Measurements from ENCODE around the gene DYNC2I2.

Gene DYNC2I2

DNA sequence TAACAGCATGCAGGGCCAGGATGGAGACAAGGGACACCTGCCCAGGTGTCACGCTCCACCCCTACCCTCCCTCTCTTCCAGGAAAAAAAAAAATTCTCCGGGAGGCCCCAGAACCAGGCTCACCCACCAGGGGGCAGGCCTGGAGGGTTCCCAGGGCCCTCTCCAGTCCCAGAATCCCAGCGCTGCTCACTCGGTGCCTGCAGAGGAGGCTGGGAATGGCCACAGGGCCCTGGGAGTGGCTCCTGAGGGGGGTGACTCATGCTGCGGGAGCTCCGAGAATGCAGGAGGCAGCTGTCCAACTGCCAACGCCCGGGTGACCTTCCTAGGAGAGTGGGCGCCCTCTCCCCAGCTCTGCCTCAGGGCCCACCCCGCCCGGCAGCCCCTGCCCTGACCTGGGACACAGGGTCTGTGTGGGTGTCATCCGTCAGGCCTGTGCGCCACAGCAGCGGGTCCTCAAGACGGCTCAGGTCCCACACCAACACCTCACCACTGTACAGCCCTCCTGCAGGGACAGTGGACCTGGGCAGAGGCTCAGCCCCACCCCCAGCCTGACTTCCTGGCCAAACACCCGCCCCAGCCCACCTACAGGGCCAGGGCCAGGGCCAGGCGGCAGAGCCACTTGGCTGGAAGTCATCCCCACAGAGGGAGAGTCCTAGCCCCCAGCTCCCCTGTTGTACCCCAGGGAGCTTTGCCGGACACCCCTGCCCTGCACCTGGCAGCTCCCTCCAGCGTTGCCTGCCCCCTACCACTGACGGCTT is 21.2 kb downstream of the DYNC2I2 start:
- no peak for DNase-seq

DNA sequence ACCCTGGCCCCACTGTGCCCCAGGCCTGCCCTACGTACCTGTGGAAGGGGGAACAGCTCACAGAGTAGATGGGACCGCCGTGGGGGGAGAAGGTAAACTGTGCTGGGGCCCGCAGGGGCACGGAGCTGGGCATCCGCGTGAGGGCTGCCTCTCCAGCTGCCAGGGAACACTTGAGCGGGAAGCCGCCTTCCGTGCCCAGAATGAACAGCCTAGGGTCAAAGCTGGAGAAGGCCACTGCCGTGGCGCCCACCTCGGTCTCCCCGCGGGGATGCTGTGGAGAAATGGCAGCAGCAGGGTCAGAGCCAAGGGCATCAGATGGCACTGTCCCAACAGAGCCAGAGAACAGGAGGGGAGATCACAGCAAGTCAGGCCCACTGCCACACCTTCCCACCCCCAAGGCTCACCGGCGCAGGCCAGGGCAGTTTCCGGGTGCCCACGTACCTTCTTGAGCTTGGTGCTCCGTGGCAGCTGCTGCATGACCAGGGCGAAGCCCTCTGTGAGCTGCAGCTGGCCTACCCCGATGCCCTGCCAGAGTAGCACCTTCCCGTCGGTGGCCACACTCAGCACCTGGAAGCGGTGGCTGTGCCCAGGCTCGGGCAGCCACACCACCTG is 21.9 kb downstream of the DYNC2I2 start:
- DNase-seq, result no peak

DNA sequence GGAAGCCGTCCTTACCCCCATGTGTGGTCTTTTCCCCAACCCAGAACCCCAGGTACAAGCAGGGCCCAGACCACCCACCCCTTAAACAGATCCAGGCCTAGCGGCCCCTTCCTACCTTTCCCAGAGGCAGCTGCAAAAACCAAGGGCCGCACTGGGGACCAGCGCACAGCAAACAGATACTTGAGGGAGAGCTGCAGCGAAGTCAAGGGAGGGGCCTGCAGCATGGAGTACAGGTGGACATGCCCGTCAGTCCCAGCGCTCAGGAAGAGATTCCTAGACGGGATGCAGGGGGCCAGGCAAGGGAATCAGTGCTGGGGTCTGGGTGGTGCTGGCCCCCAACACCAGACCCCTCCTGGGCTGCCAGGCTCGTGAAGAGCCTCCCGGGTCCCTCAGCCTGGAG is 22.5 kb downstream of the DYNC2I2 start:
- no peak for DNase-seq

DNA sequence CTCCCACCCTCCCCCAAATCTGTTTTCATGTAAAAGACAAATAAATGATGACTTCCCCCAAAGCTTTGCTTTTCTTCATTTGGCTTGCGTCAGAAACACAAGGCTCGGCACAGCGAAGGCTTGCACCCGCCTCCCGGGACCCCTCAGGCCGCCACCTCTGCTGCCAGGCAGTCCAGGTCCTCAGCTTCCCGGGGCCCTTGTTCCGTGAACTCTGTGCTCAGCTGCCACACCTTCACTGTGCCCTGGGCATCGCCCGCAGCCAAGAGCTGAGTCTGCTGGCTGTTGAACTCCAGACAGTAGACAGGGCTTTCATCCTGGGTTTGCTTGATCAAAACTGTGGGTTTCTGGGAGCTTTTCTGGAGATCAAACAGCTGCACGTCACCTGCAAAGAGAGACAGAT is 23.0 kb downstream of the DYNC2I2 start:
- DNase-seq, result no peak

DNA sequence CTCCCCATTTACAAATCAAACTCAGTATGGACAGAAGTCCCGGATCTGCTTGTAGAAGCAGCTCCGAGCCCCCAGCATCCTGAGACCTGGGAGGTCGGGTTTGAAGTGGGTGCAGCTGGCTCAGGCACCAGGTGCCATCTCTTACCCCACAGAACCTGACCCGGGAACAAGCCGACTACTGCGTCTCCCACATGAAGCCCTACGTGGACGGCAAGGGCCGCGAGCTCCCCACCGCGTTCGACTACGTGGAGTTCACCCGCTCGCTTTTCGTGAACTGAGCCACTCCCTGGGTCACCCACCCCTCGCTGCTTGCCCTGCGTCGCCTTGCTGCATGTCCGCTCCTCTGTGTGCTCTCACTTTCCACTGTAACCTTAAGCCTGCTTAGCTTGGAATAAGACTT is 23.6 kb downstream of the DYNC2I2 start:
- no peak for DNase-seq

DNA sequence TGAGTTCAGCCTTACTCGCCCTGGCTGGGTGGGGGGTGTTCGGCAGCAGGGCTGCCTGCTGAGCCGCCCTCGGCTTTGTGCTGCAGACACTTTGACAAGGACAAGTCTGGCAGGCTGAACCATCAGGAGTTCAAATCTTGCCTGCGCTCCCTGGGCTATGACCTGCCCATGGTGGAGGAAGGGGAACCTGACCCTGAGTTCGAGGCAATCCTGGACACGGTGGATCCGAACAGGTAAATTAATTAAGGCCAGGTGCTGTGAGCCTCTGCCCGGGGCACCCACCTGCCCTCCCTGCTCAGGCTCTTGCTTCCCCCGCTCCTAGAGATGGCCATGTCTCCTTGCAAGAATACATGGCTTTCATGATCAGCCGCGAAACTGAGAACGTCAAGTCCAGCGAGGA is 24.2 kb downstream of the DYNC2I2 start:
- DNase-seq, result no peak

DNA sequence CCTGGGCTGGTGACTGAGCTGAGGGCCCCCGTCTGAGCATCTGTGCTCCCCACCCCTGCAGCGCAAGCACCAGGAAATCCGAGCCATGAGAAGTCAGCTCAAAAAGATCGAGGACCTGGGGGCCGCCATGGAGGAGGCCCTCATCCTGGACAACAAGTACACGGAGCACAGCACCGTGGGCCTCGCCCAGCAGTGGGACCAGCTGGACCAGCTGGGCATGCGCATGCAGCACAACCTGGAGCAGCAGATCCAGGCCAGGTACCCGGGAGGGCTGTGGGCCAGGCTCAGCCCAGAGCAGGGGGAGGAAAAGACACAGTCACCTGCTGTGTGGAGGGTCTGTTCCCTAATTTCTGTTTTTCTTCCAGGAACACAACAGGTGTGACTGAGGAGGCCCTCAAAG is 24.6 kb downstream of the DYNC2I2 start:
- DNase-seq, result no peak

DNA sequence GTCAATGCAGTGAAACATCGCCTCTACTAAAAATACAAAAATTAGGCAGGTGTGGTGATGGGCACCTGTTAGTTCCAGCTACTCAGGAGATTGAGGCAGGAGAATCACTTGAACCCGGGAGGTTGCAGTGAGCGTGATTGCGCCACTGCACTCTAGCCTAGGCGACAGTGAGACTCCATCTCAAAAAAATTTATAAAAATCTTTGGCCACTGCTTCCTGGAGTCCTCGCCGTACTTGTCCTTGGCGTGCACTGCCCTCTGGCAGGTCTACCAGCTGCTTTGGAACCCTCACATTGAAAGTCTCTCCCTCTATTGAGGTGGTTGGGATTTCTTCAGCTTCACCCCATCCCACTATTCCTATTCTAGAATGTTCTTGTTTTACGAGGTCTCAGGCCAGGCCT is 25.0 kb downstream of the DYNC2I2 start:
- DNase-seq, result no peak

DNA sequence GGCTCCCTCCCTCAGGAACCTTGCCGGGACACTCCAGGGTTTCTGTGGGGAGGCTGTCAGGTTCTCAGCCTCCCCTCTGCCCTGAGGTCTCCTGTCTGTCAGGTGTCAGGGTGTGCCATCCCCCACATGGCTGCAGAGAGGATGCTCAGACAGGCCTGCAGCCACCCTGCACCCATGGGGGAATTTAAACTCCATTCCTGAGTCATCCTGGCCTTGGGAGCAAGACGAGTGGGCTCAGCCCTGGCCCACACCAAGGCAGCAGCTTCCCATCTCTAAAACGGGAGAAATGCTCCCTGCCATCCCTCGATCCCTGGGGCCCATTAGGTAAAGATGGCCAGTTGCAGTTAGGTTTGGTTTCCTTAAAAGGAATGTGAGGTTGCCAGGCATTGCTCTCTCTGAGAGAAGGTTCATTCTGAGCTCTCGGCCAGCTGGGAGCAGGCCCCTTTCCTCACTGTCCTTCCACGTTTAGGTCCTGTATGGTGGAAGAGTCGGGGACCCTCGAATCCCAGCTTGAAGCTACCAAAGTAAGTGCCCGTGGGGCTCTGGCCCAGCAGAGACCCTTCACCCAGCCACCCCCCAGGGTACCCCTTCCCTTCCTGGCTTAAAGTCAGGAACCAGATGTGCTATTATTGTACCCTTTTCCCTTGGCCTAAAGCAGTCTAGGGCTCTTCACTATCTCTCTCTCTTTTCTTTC is 26.6 kb downstream of the DYNC2I2 start:
- no peak for DNase-seq

DNA sequence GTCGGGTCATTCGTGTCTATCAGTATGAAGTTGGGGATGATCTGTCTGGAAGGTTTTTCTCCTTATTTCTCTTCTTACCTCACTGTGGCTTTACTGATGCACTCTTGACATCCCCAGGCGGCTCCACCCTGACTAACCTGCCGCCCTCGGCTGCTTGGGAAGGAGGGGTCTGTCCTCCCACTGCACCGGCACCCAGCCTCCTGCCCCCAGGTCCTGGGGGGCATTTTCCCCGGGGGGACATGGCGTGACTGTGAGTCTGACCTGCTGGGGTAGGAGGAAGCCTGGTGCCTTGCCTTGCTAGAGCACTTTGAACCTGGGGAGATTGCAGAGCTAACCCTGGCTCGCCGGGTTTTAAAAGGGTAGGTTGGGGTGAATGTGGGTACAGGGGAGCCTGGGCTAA is 27.5 kb downstream of the DYNC2I2 start:
- DNase-seq, result no peak

DNA sequence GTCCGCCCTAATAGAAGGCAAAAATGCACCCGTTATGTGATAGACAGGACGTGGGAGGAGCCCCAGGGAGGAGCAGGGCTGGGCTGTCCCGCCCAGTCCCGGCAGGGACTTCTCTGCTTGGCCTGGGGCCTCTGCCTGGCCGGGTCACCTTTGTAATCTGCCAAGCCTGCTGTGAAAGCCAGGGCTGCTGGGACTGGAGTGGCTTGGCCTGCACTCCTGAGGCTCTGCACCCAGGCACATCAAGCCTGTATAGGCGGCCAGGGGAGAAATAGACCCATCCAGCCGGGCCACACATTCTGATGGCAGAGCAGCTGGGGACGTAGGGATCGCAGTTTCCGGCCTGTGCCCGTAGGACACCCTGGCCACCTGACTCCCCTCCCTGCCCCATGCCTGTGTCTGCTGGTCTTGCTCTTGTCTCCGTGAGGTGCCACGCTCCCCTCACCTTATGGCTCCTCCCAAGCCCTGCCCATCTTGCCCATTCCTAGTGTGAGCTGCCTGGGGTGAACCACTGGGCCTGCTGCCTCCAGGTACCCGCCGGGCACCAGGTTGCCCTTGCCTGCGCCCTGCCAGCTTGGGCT is 28.1 kb downstream of the DYNC2I2 start:
- DNase-seq, result no peak

DNA sequence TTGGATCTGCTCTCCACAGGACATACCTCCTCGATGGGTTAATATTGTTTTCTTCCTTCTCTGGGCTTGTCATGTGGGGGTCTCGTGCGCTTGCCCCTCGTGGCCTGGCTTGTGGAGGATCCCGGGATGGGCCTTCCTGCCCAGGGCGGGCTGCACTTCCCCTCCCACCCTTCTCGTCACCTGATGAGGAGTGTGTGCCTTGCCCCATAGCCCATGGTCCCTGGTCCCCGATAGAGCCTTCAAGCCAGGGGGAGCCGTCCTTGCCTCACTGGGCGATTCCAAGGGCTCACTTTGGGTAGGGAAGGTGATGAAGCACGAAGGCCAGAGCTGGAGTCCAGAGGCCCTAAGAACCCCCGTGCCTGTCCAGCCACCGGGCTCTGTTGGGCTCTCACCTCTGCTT is 28.7 kb downstream of the DYNC2I2 start:
- DNase-seq, result no peak

DNA sequence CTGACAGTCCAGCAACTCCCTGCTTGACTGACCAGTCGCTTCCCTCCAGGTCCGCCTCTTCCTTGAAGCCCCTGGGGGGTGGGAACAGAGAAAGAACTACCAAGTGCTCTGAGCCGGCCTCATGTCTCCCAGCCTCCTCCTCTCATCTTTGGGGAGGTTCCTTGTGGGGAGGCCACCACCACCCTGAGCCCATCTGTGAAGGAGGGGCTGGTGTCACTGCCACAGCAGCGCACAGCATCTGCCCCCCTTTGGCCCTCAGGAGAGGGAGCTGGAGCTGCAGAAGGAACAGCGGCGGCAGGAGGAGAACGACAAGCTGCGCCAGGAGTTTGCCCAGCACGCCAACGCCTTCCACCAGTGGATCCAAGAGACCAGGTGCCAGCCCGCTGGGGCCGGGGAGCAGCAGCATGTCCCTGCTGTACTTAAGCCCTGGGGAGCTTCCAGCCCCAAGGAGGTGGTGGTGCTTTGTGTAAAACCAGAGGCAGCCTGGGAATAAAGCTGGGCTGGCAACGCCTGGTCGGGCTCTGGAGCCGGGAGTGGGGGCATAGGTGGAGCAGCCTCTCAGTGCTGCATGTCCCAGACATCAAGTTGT is 29.4 kb downstream of the DYNC2I2 start:
- no peak for DNase-seq

DNA sequence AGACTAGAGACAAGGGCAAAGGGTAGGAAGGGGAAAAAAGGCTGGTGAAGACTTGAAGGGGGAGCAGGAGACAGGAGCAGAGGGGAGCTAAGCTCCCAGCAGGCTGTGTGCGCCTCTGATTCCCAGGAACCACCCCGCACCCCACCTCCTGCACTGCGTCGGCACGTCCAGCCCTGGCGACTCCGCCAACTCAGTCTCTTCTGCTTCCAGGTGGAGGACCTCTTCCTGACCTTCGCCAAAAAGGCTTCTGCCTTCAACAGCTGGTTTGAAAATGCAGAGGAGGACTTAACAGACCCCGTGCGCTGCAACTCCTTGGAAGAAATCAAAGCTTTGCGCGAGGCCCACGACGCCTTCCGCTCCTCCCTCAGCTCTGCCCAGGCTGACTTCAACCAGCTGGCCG is 30.5 kb downstream of the DYNC2I2 start:
- no peak for DNase-seq

DNA sequence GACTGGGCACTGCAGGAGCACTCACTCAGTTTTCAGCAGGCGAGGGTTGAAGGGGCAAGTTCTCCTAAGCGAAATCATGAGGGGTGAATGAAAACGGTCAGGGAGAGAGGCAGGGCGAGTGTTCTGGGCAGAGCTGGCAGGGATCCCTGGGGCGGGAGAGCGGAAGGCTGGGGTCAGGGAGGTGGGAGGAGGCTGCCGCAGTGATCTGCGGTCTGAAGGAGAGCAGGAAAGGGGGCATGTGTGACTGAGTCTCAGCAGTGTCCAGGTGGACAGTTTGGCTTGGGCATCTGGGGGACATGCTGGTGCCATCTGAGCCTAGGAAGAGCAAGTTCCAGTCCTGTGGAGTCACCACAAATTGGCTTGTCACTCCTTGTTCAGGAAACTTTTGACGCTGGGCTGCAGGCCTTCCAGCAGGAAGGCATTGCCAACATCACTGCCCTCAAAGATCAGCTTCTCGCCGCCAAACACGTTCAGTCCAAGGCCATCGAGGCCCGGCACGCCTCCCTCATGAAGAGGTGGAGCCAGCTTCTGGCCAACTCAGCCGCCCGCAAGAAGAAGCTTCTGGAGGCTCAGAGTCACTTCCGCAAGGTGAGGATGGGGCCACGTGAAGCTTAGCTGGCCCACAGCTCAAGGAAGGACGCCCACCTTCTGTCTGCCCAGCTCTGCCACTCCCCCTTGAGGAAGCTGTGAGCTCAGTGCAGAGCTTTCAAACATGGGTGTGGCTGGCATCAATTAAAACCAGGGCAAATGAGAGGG is 31.1 kb downstream of the DYNC2I2 start:
- DNase-seq, result no peak

DNA sequence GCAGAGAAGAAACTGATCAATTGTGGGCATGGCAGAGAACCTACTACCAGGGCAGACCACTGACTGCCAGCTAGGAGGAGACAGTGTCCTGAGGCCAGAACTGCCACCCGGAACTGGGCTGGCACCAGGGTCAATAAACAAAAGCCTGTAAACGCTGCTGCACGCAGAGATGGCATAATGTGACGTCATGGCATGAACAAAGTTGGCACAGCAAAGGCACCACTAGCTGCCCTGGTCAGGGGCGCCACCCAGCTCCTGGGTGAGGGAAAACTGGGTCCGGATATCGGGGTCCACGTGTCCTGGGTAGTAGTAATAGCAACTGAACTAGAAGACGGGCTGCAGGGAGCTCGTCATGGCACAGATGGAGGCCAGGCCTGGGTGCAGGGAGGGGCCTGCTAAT is 32.1 kb downstream of the DYNC2I2 start:
- no peak for DNase-seq

DNA sequence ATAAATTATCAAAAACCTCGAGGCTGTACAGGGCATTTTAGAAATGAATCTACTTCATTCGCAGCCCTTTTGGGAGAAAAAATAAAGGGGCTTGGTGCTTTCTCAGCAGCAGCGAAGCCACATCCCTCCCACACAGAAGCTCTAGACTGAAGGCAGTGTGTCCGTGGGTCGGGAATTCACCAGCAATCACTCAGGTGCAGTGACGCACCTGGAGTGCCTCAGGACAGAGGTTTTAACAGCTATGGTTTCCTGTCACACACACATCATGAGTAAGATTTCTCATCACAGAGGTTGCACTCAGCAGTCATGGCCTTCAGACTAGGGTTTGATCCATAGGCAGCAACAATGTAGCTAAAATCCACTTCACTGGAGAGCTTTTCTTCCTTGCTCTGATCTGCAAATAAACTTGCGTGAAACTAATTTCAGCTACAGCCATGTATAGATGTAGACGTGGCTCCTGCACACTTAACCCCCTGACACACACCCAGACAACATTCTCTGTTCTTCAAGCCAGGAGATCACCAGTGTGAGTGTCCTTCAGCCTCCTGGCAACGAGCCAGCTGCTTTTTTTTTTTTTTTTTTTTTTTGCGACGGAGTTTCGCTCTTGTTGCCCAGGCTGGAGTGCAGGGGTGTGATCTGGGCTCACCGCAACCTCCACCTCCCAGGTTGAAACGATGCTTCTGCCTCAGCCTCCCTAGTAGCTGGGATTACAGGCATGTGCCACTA is 34.8 kb downstream of the DYNC2I2 start:
- DNase-seq, result no peak

DNA sequence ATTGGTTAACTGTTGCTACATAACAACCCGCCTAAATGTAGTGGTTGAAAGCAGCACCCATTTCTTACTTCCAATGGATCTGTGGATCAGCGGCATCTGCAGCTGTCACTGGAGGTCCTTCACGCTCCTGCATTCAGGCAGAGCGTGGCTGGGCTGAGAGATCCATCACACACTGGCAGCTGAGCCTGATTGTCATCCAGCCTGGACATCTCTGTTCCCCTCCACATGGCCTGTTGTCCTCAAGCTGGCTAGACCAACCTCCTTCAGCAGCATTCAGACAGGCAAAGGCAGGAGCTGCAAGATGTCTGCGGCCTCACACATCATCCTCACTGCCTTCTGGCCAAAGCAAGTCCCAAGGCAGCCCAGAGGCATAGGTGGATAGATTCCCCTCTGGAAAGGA is 36.9 kb downstream of the DYNC2I2 start:
- DNase-seq, result no peak

DNA sequence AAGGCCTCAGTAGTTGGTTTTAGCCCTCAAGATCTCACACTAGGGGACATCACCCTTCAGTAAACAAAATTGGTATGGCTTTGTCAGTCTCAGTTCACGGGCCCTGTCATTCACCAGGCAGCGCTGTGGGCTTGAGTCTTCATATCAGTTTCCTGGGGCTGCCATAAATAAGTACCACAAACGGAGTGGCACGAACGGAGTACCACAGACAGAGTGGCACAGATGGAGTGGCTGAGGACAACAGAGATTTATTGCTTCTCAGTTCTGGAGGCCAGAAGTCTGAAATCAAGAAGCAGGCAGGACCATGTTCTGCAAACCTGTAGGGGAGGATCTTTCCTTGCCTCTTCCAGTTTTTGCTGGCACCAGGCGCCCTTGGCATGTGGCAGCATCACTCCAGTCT is 37.5 kb downstream of the DYNC2I2 start:
- DNase-seq, result no peak

DNA sequence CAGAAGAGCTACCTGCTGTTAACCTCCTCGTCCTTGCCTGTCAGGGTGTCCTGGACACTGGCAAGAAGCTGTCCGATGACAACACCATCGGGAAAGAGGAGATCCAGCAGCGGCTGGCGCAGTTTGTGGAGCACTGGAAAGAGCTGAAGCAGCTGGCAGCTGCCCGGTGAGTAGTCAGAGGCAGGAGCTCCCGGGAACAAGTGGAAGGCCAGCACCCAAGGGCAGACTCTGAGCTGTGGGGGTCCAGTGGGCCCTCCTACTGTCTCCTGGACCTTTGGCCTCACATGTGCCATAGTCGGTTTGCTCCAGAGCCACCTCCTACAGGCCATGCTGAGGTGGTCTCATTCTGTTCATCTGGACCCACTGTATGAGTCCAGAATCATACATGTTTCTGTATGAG is 38.7 kb downstream of the DYNC2I2 start:
- DNase-seq, result no peak

DNA sequence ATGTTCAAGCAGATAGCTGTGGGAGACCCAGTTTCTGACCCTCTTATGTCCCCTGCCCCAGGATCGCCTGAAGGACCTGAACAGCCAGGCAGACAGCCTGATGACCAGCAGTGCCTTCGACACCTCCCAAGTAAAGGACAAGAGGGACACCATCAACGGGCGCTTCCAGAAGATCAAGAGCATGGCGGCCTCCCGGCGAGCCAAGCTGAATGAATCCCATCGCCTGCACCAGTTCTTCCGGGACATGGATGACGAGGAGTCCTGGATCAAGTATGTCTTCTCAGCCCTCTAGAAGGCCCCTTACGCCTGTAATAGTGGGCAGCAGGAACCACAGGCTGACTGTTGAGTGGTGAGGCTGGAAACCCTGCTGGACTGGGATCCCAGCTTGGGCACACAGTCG is 41.1 kb downstream of the DYNC2I2 start:
- no peak for DNase-seq

DNA sequence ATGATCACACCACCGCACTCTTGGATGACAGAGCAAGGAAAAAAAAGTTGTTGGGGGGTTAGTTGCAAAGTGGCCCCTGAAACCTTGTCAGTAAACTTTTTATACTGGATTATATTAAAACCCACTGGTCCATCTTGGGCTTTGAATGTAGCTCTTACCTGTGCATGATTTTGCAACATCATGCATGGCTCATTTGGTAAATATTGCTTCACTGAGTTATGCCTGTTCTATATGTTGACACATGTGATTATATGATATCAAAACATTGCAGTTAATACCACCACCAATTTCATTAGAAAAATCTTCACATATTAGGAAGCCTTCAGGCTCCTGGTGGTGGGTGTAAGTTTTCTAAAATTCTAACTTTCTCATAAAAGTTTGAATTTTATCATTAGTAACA is 41.9 kb downstream of the DYNC2I2 start:
- no peak for DNase-seq

Measured in CD4-positive, alpha-beta T cell treated with Interferon alpha-2 for 1 hour (primary cell).